SK-N-SH (cell line): ENCODE measurements around the gene PMEPA1. TPM values are rescaled to one million over a fixed set of nuclear protein-coding genes. Genes with fewer than 3 reads are reported as not detected.
A peak's percentile ranks its signal among the peaks of the same experiment; 100 is the strongest.

Experiments used
- CTCF ChIA-PET: fragments of 300-600, 350-600 bp; formaldehyde crosslinking; extraction: SDS; loops from one replicate; lab custom pipeline; 2021; lab: Yijun Ruan, JAX
- POLR2A ChIA-PET: fragments of 350-600 bp; sonication (Branson Sonifier 250); formaldehyde crosslinking; extraction: SDS; loops from one replicate; lab custom pipeline; 2020; ENCODE audit warnings: antibody characterized with exemption, inconsistent platforms; lab: Yijun Ruan, JAX
- DNase-seq: peaks from one replicate; pipeline ENCODE4 v3.0.0; 2012
- H2AFZ ChIP-seq: fragments of 200-600 bp; sonication (generic); 2 replicates; pipeline ENCODE4 v1.8.1; 2016; ENCODE audit warnings: antibody characterized with exemption, mild to moderate bottlenecking, low read depth
- H3F3A ChIP-seq: fragments of 200-600 bp; sonication (generic); replicated peaks from 2 replicates; pipeline ENCODE3; 2016; ENCODE audit warnings: antibody characterized with exemption, mild to moderate bottlenecking; ENCODE audit not compliant: insufficient read depth
- H3K27ac ChIP-seq, 2 experiments: fragments of 200-500 bp in 1 of 2; fragments of 200-600 bp in 1 of 2; sonication (Bioruptor generic) in 1 of 2; sonication (generic), shearing (Covaris generic) in 1 of 2; 2 replicates each; pipeline versions ENCODE4 v1.5.1 to v1.6.1; 2014 to 2016; ENCODE audit warnings: low read depth in 2 of 2, inconsistent platforms in 1 of 2, low read length in 1 of 2, mild to moderate bottlenecking in 1 of 2, mixed read lengths in 1 of 2
- H3K27me3 ChIP-seq: fragments of 200-600 bp; sonication (generic), shearing (Covaris generic); 2 replicates; pipeline ENCODE4 v1.6.1; 2016; ENCODE audit warnings: mixed run types; ENCODE audit not compliant: insufficient read depth
- H3K36me3 ChIP-seq, 2 experiments: fragments of 200-500 bp in 1 of 2; fragments of 200-600 bp in 1 of 2; sonication (Bioruptor generic) in 1 of 2; sonication (generic) in 1 of 2; replicated peaks in 1 of 2; 2 replicates each; pipeline versions ENCODE3 to v1.5.1; 2014 to 2016; ENCODE audit warnings: low read length in 1 of 2, mild to moderate bottlenecking in 1 of 2; ENCODE audit not compliant: insufficient read depth in 2 of 2, control insufficient read depth in 1 of 2
- H3K4me1 ChIP-seq, 2 experiments: fragments of 200-500 bp in 1 of 2; fragments of 200-600 bp in 1 of 2; sonication (Bioruptor generic) in 1 of 2; sonication (generic), shearing (Covaris generic) in 1 of 2; 2 replicates each; pipeline versions ENCODE4 v1.5.1 to v1.6.1; 2014 to 2016; ENCODE audit warnings: low read depth in 1 of 2, low read length in 1 of 2, mixed run types in 1 of 2; ENCODE audit not compliant: insufficient read depth in 2 of 2, control insufficient read depth in 1 of 2
- H3K4me2 ChIP-seq: fragments of 200-600 bp; sonication (generic), shearing (Covaris generic); 2 replicates; pipeline ENCODE4 v1.6.1; 2017; ENCODE audit warnings: mixed run types
- H3K4me3 ChIP-seq, 2 experiments: fragments of 200-500 bp in 1 of 2; fragments of 200-600 bp in 1 of 2; sonication (Bioruptor generic) in 1 of 2; sonication (generic), shearing (Covaris generic) in 1 of 2; 2 replicates each; pipeline versions ENCODE4 v1.5.1 to v1.8.1; 2014 to 2016; ENCODE audit warnings: low read depth in 2 of 2, inconsistent platforms in 1 of 2, low read length in 1 of 2, mild to moderate bottlenecking in 1 of 2, mixed read lengths in 1 of 2, moderate library complexity in 1 of 2
- H3K79me2 ChIP-seq: fragments of 200-600 bp; sonication (generic); 2 replicates; pipeline ENCODE4 v1.8.1; 2017; ENCODE audit warnings: mild to moderate bottlenecking; ENCODE audit not compliant: insufficient read depth
- H3K9ac ChIP-seq: fragments of 200-600 bp; sonication (generic); 2 replicates; pipeline ENCODE4 v1.6.1; 2017; ENCODE audit warnings: mixed run types
- H3K9me2 ChIP-seq: fragments of 200-600 bp; sonication (generic); 2 replicates; pipeline ENCODE4 v1.6.1; 2017; ENCODE audit warnings: mixed run types
- H3K9me3 ChIP-seq: fragments of 200-600 bp; sonication (generic); 2 replicates; pipeline ENCODE4 v1.6.1; 2017; ENCODE audit warnings: mixed run types, mild to moderate bottlenecking, moderate library complexity
- H4K20me1 ChIP-seq: fragments of 200-600 bp; sonication (generic); 2 replicates; pipeline ENCODE4 v1.6.1; 2017; ENCODE audit warnings: mild to moderate bottlenecking, mixed run types; ENCODE audit not compliant: insufficient read depth
- CTCF ChIP-seq: fragments of 200-600 bp; sonication (generic); IDR thresholded peaks from 2 replicates; pipeline ENCODE4 v1.6.1; 2017; ENCODE audit warnings: antibody characterized with exemption, mild to moderate bottlenecking, moderate library complexity
- FOXJ3 ChIP-seq: sonication (generic); formaldehyde crosslinking; IDR thresholded peaks from 2 replicates; pipeline ENCODE4 v1.5.1; 2020; ENCODE audit warnings: mild to moderate bottlenecking, missing genetic modification reagents
- GATA2 ChIP-seq: sonication (generic); formaldehyde crosslinking; IDR thresholded peaks from 2 replicates; pipeline ENCODE4 v1.5.0; 2020; ENCODE audit warnings: mild to moderate bottlenecking, missing genetic modification reagents
- MEF2A ChIP-seq: IDR thresholded peaks from 2 replicates; pipeline ENCODE4 v1.4.0; 2012; ENCODE audit warnings: low read depth, borderline replicate concordance
- MXI1 ChIP-seq: IDR thresholded peaks from 2 replicates; pipeline ENCODE4 v1.6.1; 2012; ENCODE audit warnings: mild to moderate bottlenecking, low read depth, low read length, improper control_type of control experiment
- POLR2AphosphoS5 ChIP-seq: IDR thresholded peaks from 2 replicates; pipeline ENCODE4 v1.6.1; 2012; ENCODE audit warnings: low read depth, low read length
- RCOR1 ChIP-seq: fragments of 150-350 bp; IDR thresholded peaks from 2 replicates; pipeline ENCODE4 v1.6.1; 2017; ENCODE audit warnings: antibody characterized with exemption, low read length
- RXRA ChIP-seq: IDR thresholded peaks from 2 replicates; pipeline ENCODE4 v1.4.0; 2012; ENCODE audit warnings: low read depth, mild to moderate bottlenecking, borderline replicate concordance
- SIN3A ChIP-seq: IDR thresholded peaks from 2 replicates; pipeline ENCODE4 v1.6.1; 2012; ENCODE audit warnings: low read depth, mild to moderate bottlenecking, low read length, moderate library complexity, borderline replicate concordance
- TAF1 ChIP-seq: IDR thresholded peaks from 2 replicates; pipeline ENCODE4 v1.6.1; 2012; ENCODE audit warnings: low read depth, mild to moderate bottlenecking, low read length, moderate library complexity, borderline replicate concordance
- TCF12 ChIP-seq: IDR thresholded peaks from 2 replicates; pipeline ENCODE4 v1.4.0; 2012
- USF1 ChIP-seq: IDR thresholded peaks from 2 replicates; pipeline ENCODE4 v1.4.0; 2012; ENCODE audit warnings: low read depth, borderline replicate concordance
- ZBTB33 ChIP-seq: IDR thresholded peaks from 2 replicates; pipeline ENCODE4 v1.4.0; 2012; ENCODE audit warnings: low read depth, borderline replicate concordance
- WGBS: methylation state at CpG from one replicate; pipeline ENCODE4 v1.1.6; 2017; ENCODE audit warnings: low lambda C conversion rate; 5-methylcytosine and 5-hydroxymethylcytosine counted together
- polyA plus RNA-seq, 3 experiments: library from polyadenylated mRNA; depleted of rRNA; stranded (reverse); fragments of >200 nt; gene quantifications; 2 replicates each; pipeline ENCODE4 v1.2.3, GENCODE V29; 2012

Gene PMEPA1
- polyA plus RNA-seq, 1 of the 3 experiments (the other 2 are of a cell fraction): 7.1 TPM

DNA sequence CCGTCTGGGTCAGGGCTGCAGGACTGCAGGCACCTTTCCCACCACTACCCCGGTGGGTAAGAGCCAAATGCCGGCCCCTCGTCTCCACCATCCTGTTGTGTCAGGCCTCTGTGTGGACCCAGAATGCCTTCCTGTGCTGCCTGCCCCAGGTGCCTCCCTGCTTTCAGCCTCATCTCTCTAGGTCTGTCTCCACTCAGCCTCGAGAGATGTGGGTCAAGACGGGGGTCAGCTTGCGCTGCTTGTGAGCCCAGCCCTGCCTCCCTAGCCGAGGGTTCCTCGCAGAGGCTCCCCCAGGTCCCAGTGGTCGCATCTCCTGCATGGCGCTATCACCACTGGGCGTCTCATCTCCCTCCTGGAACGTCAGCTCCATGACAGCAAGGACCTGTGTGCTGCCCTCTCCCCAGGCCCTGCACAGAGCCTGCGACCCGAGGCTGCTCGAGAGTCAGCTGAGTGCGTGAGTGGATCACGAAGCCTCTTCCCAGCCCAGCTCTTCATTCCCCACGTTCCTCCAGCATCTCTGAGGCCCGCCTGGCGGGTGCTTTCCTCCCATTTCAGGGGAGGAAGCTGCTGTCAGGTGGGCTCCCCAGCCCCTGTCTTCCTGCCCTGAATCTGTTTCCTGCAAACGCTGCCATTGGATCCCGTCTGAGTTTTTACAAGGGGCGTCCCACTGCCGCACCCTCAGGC lies 50.8 kb downstream of the PMEPA1 start:
- peaks cover 45% of the 10 kb centered on the region for H4K20me1 ChIP-seq
- no peak overlapping the region for H3K4me3 ChIP-seq
- peaks cover 0 to 33% of the 10 kb centered on the region in 2 experiments for H3K36me3 ChIP-seq
- H3K4me1 ChIP-seq: peaks cover 0 to 48% of the 10 kb centered on the region in 2 experiments; a peak in 1 of 4 replicates
- WGBS: 91% methylated on average over 24 of the region's 25 CpGs
- ChIA-PET CTCF (interaction anchor here (0.8 to 1.2 kb wide), 4 partner anchors 44 to 521 kb away, joined by 3 to 5 read pairs (median 3); no protein-coding TSS in a partner anchor), POLR2A (no interaction called here)
- H3F3A ChIP-seq: no peaks in the 10 kb centered on the region
- peaks cover 30% of the 10 kb centered on the region for H3K79me2 ChIP-seq
- no peak overlapping the region for H2AFZ ChIP-seq
- no peak overlapping the region; a peak in 1 of 4 replicates for H3K27ac ChIP-seq
- peak; percentile 30 for DNase-seq
- no peaks in the 10 kb centered on the region for H3K9me2 ChIP-seq
- no peak overlapping the region for H3K4me2 ChIP-seq
- no peak overlapping the region for H3K9ac ChIP-seq
- no peaks in the 10 kb centered on the region for H3K9me3 ChIP-seq
- TF ChIP-seq RXRA: no peak
- TF ChIP-seq GATA2 (CRISPR knock-in tag): no peak
- no peak for TF ChIP-seq FOXJ3
- no peak for TF ChIP-seq CTCF
- TF ChIP-seq TCF12: no peak
- no peak for TF ChIP-seq SIN3A
- no peak for TF ChIP-seq MXI1
- no peak for TF ChIP-seq TAF1
- TF ChIP-seq ZBTB33: no peak
- no peak for TF ChIP-seq RCOR1
- TF ChIP-seq USF1: no peak
- TF ChIP-seq MEF2A: no peak
- no peak for TF ChIP-seq POLR2AphosphoS5
- TF ChIP-seq, all 33 proteins: peak for 0
- H3K27me3 ChIP-seq: no peaks in the 10 kb centered on the region
